Hematopoietic multipotent progenitor cell treated with erythropoietin and hydrocortisone succinate and interleukin-3 and kit ligand, for 17 days (in vitro differentiated cells): ENCODE results near the gene CYP2A6.
A peak's percentile ranks its signal among the peaks of the same experiment; 100 is the strongest.
"Not testable (repeated sequence)": the region's sequence is repeated elsewhere in the genome, so short reads cannot be mapped to it uniquely, and the experiment has no call there.

ENCODE experiments used
- DNase-seq: peaks from one replicate; pipeline ENCODE4 v3.0.0-alpha.2; 2015; ENCODE audit warnings: low spot score

The CYP2A6 gene

GRCh38 chr19:40818480-40819399 lies 31.5 kb downstream of the CYP2A6 start:
- DNase-seq = peak; percentile 71

- no peak for DNase-seq
Observed at GRCh38 chr19:40815223-40815622, 35.0 kb downstream of the CYP2A6 start.

- no peak for DNase-seq
Observed at GRCh38 chr19:40813182-40813581, 37.1 kb downstream of the CYP2A6 start.

GRCh38 chr19:40812571-40812970 lies 37.7 kb downstream of the CYP2A6 start:
- DNase-seq = not testable (repeated sequence)

- no peak for DNase-seq
Observed at GRCh38 chr19:40811478-40812341, 38.5 kb downstream of the CYP2A6 start.

- peak; percentile 61 for DNase-seq
Observed at GRCh38 chr19:40810649-40811408, 39.4 kb downstream of the CYP2A6 start.

- DNase-seq = no peak
Observed at GRCh38 chr19:40810160-40810559, 40.1 kb downstream of the CYP2A6 start.

GRCh38 chr19:40809358-40810086 lies 40.7 kb downstream of the CYP2A6 start:
- DNase-seq = no peak

- no peak for DNase-seq
Observed at GRCh38 chr19:40808497-40808896, 41.8 kb downstream of the CYP2A6 start.

GRCh38 chr19:40808021-40808325 lies 42.3 kb downstream of the CYP2A6 start:
- no peak for DNase-seq

GRCh38 chr19:40807147-40808020 lies 42.9 kb downstream of the CYP2A6 start:
- peak; percentile 23 for DNase-seq

- peak; percentile 72 for DNase-seq
Observed at GRCh38 chr19:40806423-40807146, 43.7 kb downstream of the CYP2A6 start.

- peak; percentile 27 for DNase-seq
Observed at GRCh38 chr19:40805258-40805868, 44.9 kb downstream of the CYP2A6 start.

GRCh38 chr19:40804783-40805242 lies 45.4 kb downstream of the CYP2A6 start:
- DNase-seq = peak; percentile 13

GRCh38 chr19:40803857-40804782 lies 46.1 kb downstream of the CYP2A6 start:
- DNase-seq = peak; percentile 71

- no peak for DNase-seq
Observed at GRCh38 chr19:40803170-40803856, 46.9 kb downstream of the CYP2A6 start.
